D721Med (cell line): ENCODE results near the gene CKMT2.

ENCODE experiments used
- DNase-seq: peaks from one replicate; pipeline ENCODE4 v3.0.0; 2011; ENCODE audit warnings: low spot score; ENCODE audit not compliant: insufficient read length
- FAIRE-seq: peaks from 2 replicates; lab custom pipeline; 2011; peaks lifted over from hg19 to GRCh38; lab: Jason Lieb, UNC
- CTCF ChIP-seq: IDR thresholded peaks from 2 replicates; pipeline ENCODE4 v1.5.1; 2012; ENCODE audit warnings: mild to moderate bottlenecking, control low read depth; ENCODE audit not compliant: insufficient read depth; ENCODE audit errors: missing control alignments

The CKMT2 gene

GRCh38 chr5:81191726-81192372, 41.3 kb upstream of the CKMT2 start:
- DNase-seq (no peak), FAIRE-seq (no peak)
- TF ChIP-seq CTCF, result no peak

- FAIRE-seq (no peak), DNase-seq (no peak)
- no peak for TF ChIP-seq CTCF
Observed at GRCh38 chr5:81192373-81192750, 40.8 kb upstream of the CKMT2 start.

GRCh38 chr5:81194633-81195334, 38.3 kb upstream of the CKMT2 start:
- FAIRE-seq, result no peak
- peak; percentile 77 for DNase-seq

GRCh38 chr5:81195335-81195929, 37.7 kb upstream of the CKMT2 start:
- FAIRE-seq, result no peak
- no peak for DNase-seq
- no peak for TF ChIP-seq CTCF

More at GRCh38 chr5:81194633-81195334, 38.3 kb upstream of the CKMT2 start:
- peak; percentile 88 for TF ChIP-seq CTCF

- no peak for FAIRE-seq
- TF ChIP-seq CTCF, result no peak
Observed at GRCh38 chr5:81202655-81203054, 30.5 kb upstream of the CKMT2 start.

GRCh38 chr5:81203729-81204128, 29.4 kb upstream of the CKMT2 start:
- no peak for DNase-seq
- no peak for FAIRE-seq
- TF ChIP-seq CTCF, result no peak

More at GRCh38 chr5:81202655-81203054, 30.5 kb upstream of the CKMT2 start:
- DNase-seq, result no peak

GRCh38 chr5:81204205-81204604, 28.9 kb upstream of the CKMT2 start:
- no peak for FAIRE-seq
- no peak for TF ChIP-seq CTCF
- DNase-seq, result no peak
